T-cell (primary cell): ENCODE results near the gene RGS7BP. TPM values are rescaled to one million over a fixed set of nuclear protein-coding genes. Genes with fewer than 3 reads are reported as not detected.

ENCODE experiments used
- ATAC-seq, 4 experiments: fragments of 200-7000 bp in 3 of 4; fragments of 150-1000 bp in 1 of 4; cut with Tn5 transposase; replicated peaks in 1 of 4; 1 replicate in 3 of 4; 2 replicates in 1 of 4; pipeline ENCODE4 v1.10.0; 2021; ENCODE audit warnings: moderate library complexity in 3 of 4, mild to moderate bottlenecking in 2 of 4, moderate number of reproducible peaks in 1 of 4
- CTCF ChIA-PET, 2 donors: fragments of 300-600 bp; sonication (Branson Sonifier 250); formaldehyde crosslinking; loops; one replicate each; lab custom pipeline; 2022; ENCODE audit warnings: antibody characterized with exemption in 2 of 2; lab: Charles Lee
- POLR2A ChIA-PET, 2 donors: fragments of 300-600 bp; sonication (Branson Sonifier 250); formaldehyde crosslinking; loops; one replicate each; lab custom pipeline; 2022; ENCODE audit warnings: antibody characterized with exemption in 2 of 2; lab: Charles Lee
- DNase-seq, 35 experiments: peaks; one replicate each; pipeline versions ENCODE4 v3.0.0 to v3.0.0-alpha.2; 2013 to 2023
- H3K27ac ChIP-seq: one replicate; pipeline ENCODE4 v1.5.1; 2013; ENCODE audit warnings: low read length
- H3K27me3 ChIP-seq, 2 experiments: replicated peaks in 1 of 2; 1 replicate in 1 of 2; 2 replicates in 1 of 2; pipeline versions ENCODE4 v1.6.1 to v1.7.0; 2013; ENCODE audit warnings: low read length in 1 of 2, mixed read lengths in 1 of 2; ENCODE audit not compliant: control insufficient read depth in 2 of 2, insufficient read depth in 2 of 2; ENCODE audit errors: extremely low read depth in 1 of 2
- H3K36me3 ChIP-seq, 2 donors: 1 replicate in 1 of 2; 2 replicates in 1 of 2; pipeline versions ENCODE4 v1.6.1 to v1.7.0; 2013; ENCODE audit warnings: low read length in 1 of 2; ENCODE audit not compliant: control insufficient read depth in 2 of 2, insufficient read depth in 1 of 2; ENCODE audit errors: extremely low read depth in 1 of 2
- H3K4me1 ChIP-seq, 2 experiments: 1 replicate in 1 of 2; 2 replicates in 1 of 2; pipeline versions ENCODE4 v1.6.1 to v1.7.0; 2013; ENCODE audit warnings: low read length in 2 of 2, mixed read lengths in 1 of 2; ENCODE audit not compliant: insufficient read depth in 2 of 2, control insufficient read depth in 1 of 2; ENCODE audit errors: extremely low read depth in 1 of 2
- H3K4me3 ChIP-seq, 2 donors: 1 replicate in 1 of 2; 2 replicates in 1 of 2; pipeline versions ENCODE4 v1.5.1 to v1.7.0; 2013; ENCODE audit warnings: mild to moderate bottlenecking in 2 of 2, low read length in 1 of 2, moderate library complexity in 1 of 2; ENCODE audit not compliant: control insufficient read depth in 1 of 2; ENCODE audit errors: extremely low read depth in 1 of 2
- H3K9me3 ChIP-seq: 2 replicates; pipeline ENCODE4 v1.7.0; 2013
- H3K27ac Mint-ChIP-seq, 2 donors: one replicate each; pipeline ENCODE4 v1.8.0; 2020 to 2021; ENCODE audit warnings: mild to moderate bottlenecking in 2 of 2, mixed read lengths in 2 of 2
- H3K27me3 Mint-ChIP-seq, 2 donors: one replicate each; pipeline ENCODE4 v1.8.0; 2021 to 2022; ENCODE audit warnings: mixed read lengths in 2 of 2
- H3K36me3 Mint-ChIP-seq: one replicate; pipeline ENCODE4 v1.8.0; 2021; ENCODE audit warnings: mixed read lengths
- H3K4me1 Mint-ChIP-seq, 3 donors: one replicate each; pipeline ENCODE4 v1.8.0; 2020 to 2022; ENCODE audit warnings: mixed read lengths in 3 of 3, mild to moderate bottlenecking in 1 of 3
- H3K4me3 Mint-ChIP-seq, 3 donors: one replicate each; pipeline ENCODE4 v1.8.0; 2020 to 2022; ENCODE audit warnings: mild to moderate bottlenecking in 3 of 3, mixed read lengths in 3 of 3, moderate library complexity in 3 of 3
- H3K9me3 Mint-ChIP-seq, 3 donors: one replicate each; pipeline ENCODE4 v1.8.0; 2020 to 2022; ENCODE audit warnings: mixed read lengths in 3 of 3
- WGBS: methylation state at CpG from one replicate; pipeline ENCODE4 v1.1.5; 2013; ENCODE audit warnings: missing lambda C conversion rate; ENCODE audit not compliant: insufficient coverage; 5-methylcytosine and 5-hydroxymethylcytosine counted together
- total RNA-seq, 35 experiments: library from RNA in 6 of 35; stranded (reverse) in 6 of 35; fragments of 120-200 nt in 1 of 35; gene quantifications; one replicate each; pipeline versions ENCODE4 v1.2.1 to v1.2.4 and lab custom pipeline; 2013 to 2026

RGS7BP gene
- total RNA-seq, 5 donors from 2014 or later (not counting 1 experiment from before 2014, with no cell fraction given) = not detected

- H3K4me3 ChIP-seq = no peak overlapping the region
- no peak for DNase-seq
- H3K4me1 Mint-ChIP-seq = no peaks in the 10 kb centered on the region
- H3K9me3 ChIP-seq = no peaks in the 10 kb centered on the region
- peaks cover 12 to 24% (median 14%) of the 10 kb centered on the region in 3 donors for H3K9me3 Mint-ChIP-seq
- WGBS = 41% methylated on average over 4 of the region's 5 CpGs
- ATAC-seq = no peak
- POLR2A ChIA-PET = no interaction called here
- no peak overlapping the region for H3K4me3 Mint-ChIP-seq
- H3K27me3 Mint-ChIP-seq = peaks cover 0 to 3% of the 10 kb centered on the region in 2 donors
- no peaks in the 10 kb centered on the region for H3K36me3 ChIP-seq
- no peaks in the 10 kb centered on the region for H3K36me3 Mint-ChIP-seq
- CTCF ChIA-PET = no interaction called here
- H3K27ac ChIP-seq = no peak overlapping the region
- no peaks in the 10 kb centered on the region for H3K4me1 ChIP-seq
- no peak overlapping the region for H3K27ac Mint-ChIP-seq
- H3K27me3 ChIP-seq = peaks cover 0 to 6% of the 10 kb centered on the region in 2 experiments
Observed at GRCh38 chr5:64489857-64490256, 16.0 kb upstream of the RGS7BP start.

GRCh38 chr5:64497386-64497785 lies 8.4 kb upstream of the RGS7BP start:
- Mint-ChIP-seq H3K4me1 (no peaks in the 10 kb centered on the region), H3K27ac (no peak overlapping the region), H3K27me3 (no peaks in the 10 kb centered on the region), H3K9me3 (peaks cover 0 to 4% (median 3%) of the 10 kb centered on the region in 3 donors), H3K36me3 (no peaks in the 10 kb centered on the region), H3K4me3 (no peak overlapping the region)
- CTCF ChIA-PET = no interaction called here
- Histone ChIP-seq H3K4me1 (no peaks in the 10 kb centered on the region), H3K27me3 (peaks cover 0 to 2% of the 10 kb centered on the region in 2 experiments), H3K27ac (no peak overlapping the region), H3K9me3 (no peaks in the 10 kb centered on the region), H3K4me3 (no peak overlapping the region), H3K36me3 (no peaks in the 10 kb centered on the region)
- no peak for ATAC-seq
- no peak for DNase-seq
- POLR2A ChIA-PET = interaction anchor here in 1 of 2 donors (0.7 kb wide), 1 partner anchor 292 kb away, joined by 6 read pairs; no protein-coding TSS in a partner anchor
- 45% methylated on average over 2 of the region's 2 CpGs for whole genome bisulfite sequencing

- ATAC-seq (no peak), DNase-seq (no peak)
- H3K27me3 ChIP-seq = peaks cover 3 to 29% of the 10 kb centered on the region in 2 experiments
- H3K27ac Mint-ChIP-seq = no peak overlapping the region
- CTCF ChIA-PET = no interaction called here
- H3K27ac ChIP-seq = no peak overlapping the region
- no peaks in the 10 kb centered on the region for H3K36me3 ChIP-seq
- H3K4me1 ChIP-seq = no peaks in the 10 kb centered on the region
- H3K27me3 Mint-ChIP-seq = peaks cover 25% of the 10 kb centered on the region in 2 donors
- POLR2A ChIA-PET = no interaction called here
- H3K4me3 Mint-ChIP-seq = no peak overlapping the region
- H3K9me3 ChIP-seq = no peaks in the 10 kb centered on the region
- H3K4me3 ChIP-seq = no peak overlapping the region
- peaks cover 0 to 8% (median 5%) of the 10 kb centered on the region in 3 donors for H3K4me1 Mint-ChIP-seq
- 60% methylated on average over 1 of the region's 5 CpGs for WGBS
- peaks cover 0 to 4% (median 0%) of the 10 kb centered on the region in 3 donors for H3K9me3 Mint-ChIP-seq
- H3K36me3 Mint-ChIP-seq = peaks cover 4% of the 10 kb centered on the region
Observed at GRCh38 chr5:64502196-64502595, 3.6 kb upstream of the RGS7BP start.

GRCh38 chr5:64506567-64507263 lies 900 bp downstream of the RGS7BP start:
- DNase-seq (no peak), ATAC-seq (no peak)
- Histone ChIP-seq H3K27ac (no peak overlapping the region), H3K4me3 (no peak overlapping the region), H3K27me3 (peaks cover 3 to 32% of the 10 kb centered on the region in 2 experiments), H3K36me3 (no peaks in the 10 kb centered on the region), H3K9me3 (no peaks in the 10 kb centered on the region), H3K4me1 (no peaks in the 10 kb centered on the region)
- CTCF ChIA-PET = no interaction called here
- no peaks in the 10 kb centered on the region for H3K9me3 Mint-ChIP-seq
- H3K4me1 Mint-ChIP-seq = peaks cover 0 to 8% (median 5%) of the 10 kb centered on the region in 3 donors
- WGBS = 2% methylated on average over 23 of the region's 39 CpGs
- H3K4me3 Mint-ChIP-seq = no peak overlapping the region
- H3K27ac Mint-ChIP-seq = no peak overlapping the region
- POLR2A ChIA-PET = no interaction called here
- peaks cover 32 to 36% of the 10 kb centered on the region in 2 donors for H3K27me3 Mint-ChIP-seq
- H3K36me3 Mint-ChIP-seq = peaks cover 4% of the 10 kb centered on the region

- no peak for ATAC-seq
- no peaks in the 10 kb centered on the region for H3K4me1 ChIP-seq
- H3K36me3 ChIP-seq = no peaks in the 10 kb centered on the region
- H3K4me1 Mint-ChIP-seq = peaks cover 0 to 8% (median 5%) of the 10 kb centered on the region in 3 donors
- peaks cover 3 to 32% of the 10 kb centered on the region in 2 experiments for H3K27me3 ChIP-seq
- CTCF ChIA-PET = no interaction called here
- POLR2A ChIA-PET = interaction anchor here in 1 of 2 donors (0.6 kb wide), 1 partner anchor 11 kb away, joined by 3 read pairs; no protein-coding TSS in a partner anchor
- peaks cover 4% of the 10 kb centered on the region for H3K36me3 Mint-ChIP-seq
- H3K4me3 ChIP-seq = no peak overlapping the region
- H3K27ac Mint-ChIP-seq = no peak overlapping the region
- H3K9me3 ChIP-seq = no peaks in the 10 kb centered on the region
- H3K4me3 Mint-ChIP-seq = no peak overlapping the region
- H3K9me3 Mint-ChIP-seq = no peaks in the 10 kb centered on the region
- no peak for DNase-seq
- WGBS = 21% methylated on average over 4 of the region's 6 CpGs
- peaks cover 32 to 36% of the 10 kb centered on the region in 2 donors for H3K27me3 Mint-ChIP-seq
- no peak overlapping the region for H3K27ac ChIP-seq
Observed at GRCh38 chr5:64507264-64507605, 1.4 kb downstream of the RGS7BP start.

GRCh38 chr5:64509828-64510227 lies 4.0 kb downstream of the RGS7BP start:
- WGBS = no CpG with 5 or more reads among the region's 7 CpGs
- ATAC-seq (no peak), DNase-seq (no peak)
- Mint-ChIP-seq H3K36me3 (peaks cover 4% of the 10 kb centered on the region), H3K27ac (no peak overlapping the region), H3K9me3 (no peaks in the 10 kb centered on the region), H3K27me3 (peaks cover 23 to 28% of the 10 kb centered on the region in 2 donors), H3K4me3 (no peak overlapping the region), H3K4me1 (peaks cover 0 to 8% (median 5%) of the 10 kb centered on the region in 3 donors)
- Histone ChIP-seq H3K27ac (no peak overlapping the region), H3K36me3 (no peaks in the 10 kb centered on the region), H3K4me3 (no peak overlapping the region), H3K9me3 (no peaks in the 10 kb centered on the region), H3K4me1 (no peaks in the 10 kb centered on the region), H3K27me3 (peaks cover 3 to 24% of the 10 kb centered on the region in 2 experiments)
- ChIA-PET POLR2A (no interaction called here), CTCF (no interaction called here)
